HuH-7 (cell line): Measurements from ENCODE around the gene FIG4.
"Not testable (repeated sequence)": the region's sequence is repeated elsewhere in the genome, so short reads cannot be mapped to it uniquely, and the experiment has no call there.

ENCODE experiments used
- DNase-seq: peaks from one replicate; pipeline ENCODE4 v3.0.0; 2011; ENCODE audit warnings: low spot score

Gene FIG4

GRCh38 chr6:109853951-109854350 is 162.9 kb downstream of the FIG4 start:
- DNase-seq: no peak

GRCh38 chr6:109854541-109855308 is 163.6 kb downstream of the FIG4 start:
- DNase-seq: no peak

GRCh38 chr6:109855476-109856040 is 164.5 kb downstream of the FIG4 start:
- not testable (repeated sequence) for DNase-seq

- no peak for DNase-seq
These were observed 170.8 kb downstream of the FIG4 start for GRCh38 chr6:109861946-109862345.

- DNase-seq: no peak
These were observed 173.0 kb downstream of the FIG4 start for GRCh38 chr6:109864050-109864449.

- no peak for DNase-seq
These were observed 174.9 kb downstream of the FIG4 start for GRCh38 chr6:109865968-109866367.

GRCh38 chr6:109867009-109867969 is 176.2 kb downstream of the FIG4 start:
- DNase-seq: no peak

- no peak for DNase-seq
These were observed 176.9 kb downstream of the FIG4 start for GRCh38 chr6:109867970-109868358.

- DNase-seq: not testable (repeated sequence)
These were observed 178.4 kb downstream of the FIG4 start for GRCh38 chr6:109869398-109870088.

GRCh38 chr6:109870089-109870410 is 179.0 kb downstream of the FIG4 start:
- no peak for DNase-seq

GRCh38 chr6:109872549-109872948 is 181.5 kb downstream of the FIG4 start:
- no peak for DNase-seq

GRCh38 chr6:109872968-109873545 is 182.0 kb downstream of the FIG4 start:
- DNase-seq: no peak

- DNase-seq: no peak
These were observed 183.0 kb downstream of the FIG4 start for GRCh38 chr6:109874086-109874485.

- no peak for DNase-seq
These were observed 183.5 kb downstream of the FIG4 start for GRCh38 chr6:109874621-109875020.
